Measurements from ENCODE around the gene MVB12B.

Gene MVB12B

GRCh38 chr9:126361810-126362238 is 35.2 kb downstream of the MVB12B start:
- DNase-seq (ENCODE audit: low read depth, low spot score) = no peak

- no peak for DNase-seq (ENCODE audit: low read depth, low spot score)
These were observed 36.6 kb downstream of the MVB12B start for GRCh38 chr9:126363250-126363649.

GRCh38 chr9:126363847-126364671 is 37.4 kb downstream of the MVB12B start:
- no peak for DNase-seq (ENCODE audit: low read depth, low spot score)

- DNase-seq (ENCODE audit: low read depth, low spot score) = no peak
These were observed 39.2 kb downstream of the MVB12B start for GRCh38 chr9:126365780-126366179.

- peak; percentile 50 for DNase-seq (ENCODE audit: low read depth, low spot score)
These were observed 39.9 kb downstream of the MVB12B start for GRCh38 chr9:126366366-126367011.

- DNase-seq (ENCODE audit: low read depth, low spot score) = no peak
These were observed 40.5 kb downstream of the MVB12B start for GRCh38 chr9:126367139-126367538.

GRCh38 chr9:126367616-126368015 is 41.0 kb downstream of the MVB12B start:
- DNase-seq (ENCODE audit: low read depth, low spot score) = no peak

- no peak for DNase-seq (ENCODE audit: low read depth, low spot score)
These were observed 41.4 kb downstream of the MVB12B start for GRCh38 chr9:126368020-126368419.

- DNase-seq (ENCODE audit: low read depth, low spot score) = no peak
These were observed 44.6 kb downstream of the MVB12B start for GRCh38 chr9:126371007-126371870.

- DNase-seq (ENCODE audit: low read depth, low spot score) = no peak
These were observed 46.1 kb downstream of the MVB12B start for GRCh38 chr9:126372716-126373115.

- peak; percentile 79 for DNase-seq (ENCODE audit: low read depth, low spot score)
These were observed 46.6 kb downstream of the MVB12B start for GRCh38 chr9:126373241-126373640.

- no peak for DNase-seq (ENCODE audit: low read depth, low spot score)
These were observed 47.7 kb downstream of the MVB12B start for GRCh38 chr9:126374366-126374781.

GRCh38 chr9:126375386-126375785 is 48.8 kb downstream of the MVB12B start:
- DNase-seq (ENCODE audit: low read depth, low spot score) = no peak

GRCh38 chr9:126376311-126377175 is 49.9 kb downstream of the MVB12B start:
- no peak for DNase-seq (ENCODE audit: low read depth, low spot score)

GRCh38 chr9:126377176-126377509 is 50.5 kb downstream of the MVB12B start:
- DNase-seq (ENCODE audit: low read depth, low spot score) = no peak

- DNase-seq (ENCODE audit: low read depth, low spot score) = no peak
These were observed 50.9 kb downstream of the MVB12B start for GRCh38 chr9:126377536-126377935.

- no peak for DNase-seq (ENCODE audit: low read depth, low spot score)
These were observed 52.1 kb downstream of the MVB12B start for GRCh38 chr9:126378761-126379160.

GRCh38 chr9:126379661-126380360 is 53.2 kb downstream of the MVB12B start:
- peak; percentile 45 for DNase-seq (ENCODE audit: low read depth, low spot score)

GRCh38 chr9:126380447-126380846 is 53.8 kb downstream of the MVB12B start:
- no peak for DNase-seq (ENCODE audit: low read depth, low spot score)

GRCh38 chr9:126381195-126381594 is 54.6 kb downstream of the MVB12B start:
- no peak for DNase-seq (ENCODE audit: low read depth, low spot score)
